Measurements from ENCODE around the gene PIGA.
"Not testable (repeated sequence)": the region's sequence is repeated elsewhere in the genome, so short reads cannot be mapped to it uniquely, and the experiment has no call there.

The PIGA gene

DNA sequence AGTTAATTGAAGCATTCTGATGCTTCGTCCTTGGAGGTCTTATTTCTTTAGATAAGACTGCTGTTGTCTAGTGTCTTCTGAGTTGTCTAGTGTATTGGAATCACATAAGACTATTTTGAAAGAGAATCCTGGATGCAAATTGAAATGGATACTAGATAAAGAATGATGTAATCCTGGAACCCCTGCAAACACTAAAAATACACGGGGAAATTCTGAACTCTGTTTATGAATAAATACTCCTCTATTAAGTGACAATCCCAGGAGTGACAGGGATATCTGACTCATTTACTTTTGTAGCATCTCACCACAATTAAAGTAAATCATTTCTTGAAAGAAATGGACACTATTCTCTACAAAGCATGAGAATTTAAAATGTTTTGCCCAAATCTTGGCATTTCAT lies 20.9 kb downstream of the PIGA start:
- Histone ChIP-seq H3K4me1 (ENCODE audit: insufficient read depth, poor library complexity, severe bottlenecking) (no peaks in the 10 kb centered on the region), H3K27ac (ENCODE audit: poor library complexity, severe bottlenecking) (no peak overlapping the region), H3K36me3 (ENCODE audit: low read depth) (no peaks in the 10 kb centered on the region; the same call in 1 of the 2 replicates), H3K4me3 (ENCODE audit: severe bottlenecking) (no peak overlapping the region), H3K27me3 (ENCODE audit: insufficient read depth, poor library complexity, severe bottlenecking) (no peaks in the 10 kb centered on the region), H3K9me3 (ENCODE audit: severe bottlenecking) (no peaks in the 10 kb centered on the region)
- TF ChIP-seq, protein P1, sequence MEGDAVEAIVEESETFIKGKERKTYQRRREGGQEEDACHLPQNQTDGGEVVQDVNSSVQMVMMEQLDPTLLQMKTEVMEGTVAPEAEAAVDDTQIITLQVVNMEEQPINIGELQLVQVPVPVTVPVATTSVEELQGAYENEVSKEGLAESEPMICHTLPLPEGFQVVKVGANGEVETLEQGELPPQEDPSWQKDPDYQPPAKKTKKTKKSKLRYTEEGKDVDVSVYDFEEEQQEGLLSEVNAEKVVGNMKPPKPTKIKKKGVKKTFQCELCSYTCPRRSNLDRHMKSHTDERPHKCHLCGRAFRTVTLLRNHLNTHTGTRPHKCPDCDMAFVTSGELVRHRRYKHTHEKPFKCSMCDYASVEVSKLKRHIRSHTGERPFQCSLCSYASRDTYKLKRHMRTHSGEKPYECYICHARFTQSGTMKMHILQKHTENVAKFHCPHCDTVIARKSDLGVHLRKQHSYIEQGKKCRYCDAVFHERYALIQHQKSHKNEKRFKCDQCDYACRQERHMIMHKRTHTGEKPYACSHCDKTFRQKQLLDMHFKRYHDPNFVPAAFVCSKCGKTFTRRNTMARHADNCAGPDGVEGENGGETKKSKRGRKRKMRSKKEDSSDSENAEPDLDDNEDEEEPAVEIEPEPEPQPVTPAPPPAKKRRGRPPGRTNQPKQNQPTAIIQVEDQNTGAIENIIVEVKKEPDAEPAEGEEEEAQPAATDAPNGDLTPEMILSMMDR (IDR thresholded peaks at IDR 0.05; ENCODE audit: poor library complexity, severe bottlenecking) = no peak
- no peak for DNase-seq (ENCODE audit: low spot score)
- ATAC-seq (ENCODE audit: low read depth) = no peak

DNA sequence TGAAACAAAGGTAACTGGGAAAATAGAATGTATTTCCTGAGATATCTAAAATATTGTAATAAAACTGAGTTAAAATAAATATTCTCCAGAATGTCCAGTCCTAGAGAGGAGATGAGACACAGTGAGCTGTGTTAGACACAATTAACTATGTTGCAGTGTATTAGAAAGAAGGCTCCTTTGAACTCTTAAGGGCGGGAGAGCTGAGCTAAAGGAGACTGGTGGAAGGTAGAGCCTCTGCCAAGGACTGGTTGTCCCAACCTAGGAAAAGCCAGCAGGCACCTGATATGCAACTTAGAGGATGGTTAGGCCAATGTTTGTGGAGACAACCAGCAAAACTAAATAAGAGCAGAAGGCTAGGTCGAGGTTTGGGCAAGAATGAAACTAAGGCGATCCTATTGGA lies 24.2 kb downstream of the PIGA start:
- ATAC-seq (ENCODE audit: low read depth) (no peak), DNase-seq (ENCODE audit: low spot score) (no peak)
- TF ChIP-seq, protein P1 (IDR thresholded peaks at IDR 0.05; ENCODE audit: poor library complexity, severe bottlenecking) = no peak
- H3K4me3 ChIP-seq (ENCODE audit: severe bottlenecking) = no peak overlapping the region
- no peaks in the 10 kb centered on the region for H3K36me3 ChIP-seq (ENCODE audit: low read depth)
- H3K9me3 ChIP-seq (ENCODE audit: severe bottlenecking) = no peaks in the 10 kb centered on the region
- no peak overlapping the region for H3K27ac ChIP-seq (ENCODE audit: poor library complexity, severe bottlenecking)
- no peaks in the 10 kb centered on the region for H3K27me3 ChIP-seq (ENCODE audit: insufficient read depth, poor library complexity, severe bottlenecking)
- H3K4me1 ChIP-seq (ENCODE audit: insufficient read depth, poor library complexity, severe bottlenecking) = no peaks in the 10 kb centered on the region

DNA sequence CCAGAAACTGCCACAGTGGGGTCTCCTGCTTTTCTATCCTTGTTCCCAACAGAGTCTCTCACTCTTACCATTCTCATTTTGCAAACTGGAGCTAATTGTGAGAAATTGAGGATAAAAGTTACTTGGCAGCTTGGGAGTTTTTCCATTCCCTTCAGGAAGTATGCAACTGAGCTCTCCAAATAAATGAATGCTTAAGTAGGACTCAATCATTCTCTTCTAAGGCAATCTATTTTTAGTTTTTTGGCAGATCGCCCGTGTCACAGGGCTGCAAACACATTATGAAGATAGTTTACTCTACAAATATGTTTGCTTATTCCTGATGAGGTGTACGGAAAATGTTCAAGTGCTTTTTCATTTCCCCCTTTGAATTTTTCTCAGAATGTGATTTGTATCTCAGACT lies 25.2 kb downstream of the PIGA start:
- no peak for DNase-seq (ENCODE audit: low spot score)
- no peak for ATAC-seq (ENCODE audit: low read depth)
- TF ChIP-seq, protein P1 (IDR thresholded peaks at IDR 0.05; ENCODE audit: poor library complexity, severe bottlenecking) = no peak
- Histone ChIP-seq H3K27me3 (ENCODE audit: insufficient read depth, poor library complexity, severe bottlenecking) (no peaks in the 10 kb centered on the region), H3K36me3 (ENCODE audit: low read depth) (no peaks in the 10 kb centered on the region), H3K4me3 (ENCODE audit: severe bottlenecking) (no peak overlapping the region), H3K9me3 (ENCODE audit: severe bottlenecking) (no peaks in the 10 kb centered on the region), H3K27ac (ENCODE audit: poor library complexity, severe bottlenecking) (no peak overlapping the region), H3K4me1 (ENCODE audit: insufficient read depth, poor library complexity, severe bottlenecking) (no peaks in the 10 kb centered on the region)

DNA sequence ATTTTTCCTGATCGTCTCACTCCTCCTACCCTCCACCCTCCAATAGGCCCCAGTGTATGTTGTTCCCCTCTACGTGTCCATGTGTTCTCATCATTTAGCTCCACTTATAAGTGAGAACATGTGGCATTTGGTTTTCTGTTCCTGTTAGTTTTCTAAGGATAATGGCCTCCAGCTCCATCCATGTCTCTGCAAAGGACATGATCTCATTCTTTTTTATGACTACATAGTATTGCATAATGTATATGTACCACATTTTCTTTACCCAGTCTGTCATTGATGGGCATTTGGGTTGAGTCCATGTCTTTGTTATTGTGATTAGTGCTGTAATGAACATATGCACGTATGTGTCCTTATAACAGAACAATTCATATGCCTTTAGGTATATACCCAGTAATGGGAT lies 29.4 kb downstream of the PIGA start:
- not testable (repeated sequence) for H3K36me3 ChIP-seq (ENCODE audit: low read depth); H3K4me3 ChIP-seq (ENCODE audit: severe bottlenecking); H3K4me1 ChIP-seq (ENCODE audit: insufficient read depth, poor library complexity, severe bottlenecking); DNase-seq (ENCODE audit: low spot score); H3K9me3 ChIP-seq (ENCODE audit: severe bottlenecking); H3K27ac ChIP-seq (ENCODE audit: poor library complexity, severe bottlenecking); ATAC-seq (ENCODE audit: low read depth); H3K27me3 ChIP-seq (ENCODE audit: insufficient read depth, poor library complexity, severe bottlenecking)

DNA sequence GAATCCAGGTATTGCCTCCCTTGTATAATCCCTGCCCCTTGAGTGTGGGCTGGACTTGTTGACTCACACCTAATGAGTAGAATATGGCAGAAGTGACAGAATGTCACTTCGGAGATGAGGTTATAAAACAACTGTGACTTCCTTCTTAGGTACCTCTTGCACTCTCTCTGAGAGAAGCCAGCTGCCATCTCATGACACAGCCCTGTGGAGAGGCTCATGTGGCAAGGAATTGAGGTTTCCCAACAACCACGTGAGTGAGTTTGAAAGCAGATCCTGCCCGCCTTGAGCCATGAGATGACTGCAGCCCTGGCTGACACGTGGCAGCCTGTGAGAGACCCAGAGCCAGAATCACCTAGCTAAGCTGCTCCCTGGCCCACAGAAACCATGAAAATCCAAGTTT lies 33.4 kb downstream of the PIGA start:
- TF ChIP-seq, protein P1 (IDR thresholded peaks at IDR 0.05; ENCODE audit: poor library complexity, severe bottlenecking) = no peak
- no peaks in the 10 kb centered on the region for H3K9me3 ChIP-seq (ENCODE audit: severe bottlenecking)
- no peak for ATAC-seq (ENCODE audit: low read depth)
- no peaks in the 10 kb centered on the region for H3K4me1 ChIP-seq (ENCODE audit: insufficient read depth, poor library complexity, severe bottlenecking)
- H3K27ac ChIP-seq (ENCODE audit: poor library complexity, severe bottlenecking) = no peak overlapping the region
- H3K27me3 ChIP-seq (ENCODE audit: insufficient read depth, poor library complexity, severe bottlenecking) = no peaks in the 10 kb centered on the region
- H3K36me3 ChIP-seq (ENCODE audit: low read depth) = no peaks in the 10 kb centered on the region
- no peak for DNase-seq (ENCODE audit: low spot score)
- H3K4me3 ChIP-seq (ENCODE audit: severe bottlenecking) = no peak overlapping the region
